H1 (cell line): ENCODE data around the gene ZC3H7B. TPM values are rescaled to one million over a fixed set of nuclear protein-coding genes. Genes with fewer than 3 reads are reported as not detected.
"Not testable (repeated sequence)": the region's sequence is repeated elsewhere in the genome, so short reads cannot be mapped to it uniquely, and the experiment has no call there.

Source experiments
- CTCF ChIA-PET: fragments of 300-600 bp; sonication (Branson Sonifier 250); formaldehyde crosslinking; loops from one replicate; lab custom pipeline; 2021; ENCODE audit not compliant: partially characterized antibody; lab: Charles Lee
- POLR2A ChIA-PET: fragments of 300-600 bp; sonication (Branson Sonifier 250); formaldehyde crosslinking; loops from one replicate; lab custom pipeline; 2021; ENCODE audit warnings: inconsistent platforms; ENCODE audit not compliant: partially characterized antibody; lab: Charles Lee
- DNase-seq, 2 experiments: peaks; one replicate each; pipeline versions ENCODE4 v3.0.0 to v3.0.0-alpha.2; 2010 to 2022; ENCODE audit warnings: low spot score in 2 of 2, low read depth in 1 of 2, mixed read lengths in 1 of 2
- FAIRE-seq: peaks from 2 replicates; lab custom pipeline; 2011; peaks lifted over from hg19 to GRCh38; lab: Jason Lieb, UNC
- H2AFZ ChIP-seq: 2 replicates; pipeline ENCODE4 v1.8.1; 2012; ENCODE audit warnings: low read length, inconsistent platforms
- H2AK5ac ChIP-seq: 2 replicates; pipeline ENCODE4 v1.6.1; 2013; ENCODE audit warnings: low read depth, low read length
- H2BK120ac ChIP-seq: replicated peaks from 2 replicates; pipeline ENCODE3; 2013; ENCODE audit warnings: low read depth, low read length, inconsistent platforms
- H2BK12ac ChIP-seq: 2 replicates; pipeline ENCODE4 v1.6.1; 2013; ENCODE audit warnings: low read depth, low read length
- H2BK15ac ChIP-seq: 2 replicates; pipeline ENCODE4 v1.6.1; 2013; ENCODE audit warnings: low read length
- H2BK20ac ChIP-seq: 2 replicates; pipeline ENCODE4 v1.6.1; 2013; ENCODE audit warnings: low read length
- H2BK5ac ChIP-seq: 2 replicates; pipeline ENCODE4 v1.6.1; 2013; ENCODE audit warnings: low read depth, low read length
- H3K14ac ChIP-seq: 2 replicates; pipeline ENCODE4 v1.6.1; 2013; ENCODE audit warnings: inconsistent platforms; ENCODE audit not compliant: insufficient read length
- H3K18ac ChIP-seq: 2 replicates; pipeline ENCODE4 v1.6.1; 2013; ENCODE audit warnings: low read length; ENCODE audit errors: extremely low read depth
- H3K23ac ChIP-seq: 2 replicates; pipeline ENCODE4 v1.6.1; 2013; ENCODE audit warnings: inconsistent platforms; ENCODE audit not compliant: insufficient read length
- H3K23me2 ChIP-seq: 2 replicates; pipeline ENCODE4 v1.6.1; 2013; ENCODE audit warnings: low read depth, low read length
- H3K27ac ChIP-seq: 2 replicates; pipeline ENCODE4 v1.6.1; 2011; ENCODE audit warnings: low read depth, low read length, inconsistent platforms
- H3K27me3 ChIP-seq, 4 experiments: replicated peaks in 1 of 4; 1 replicate in 1 of 4; 2 replicates in 3 of 4; pipeline versions ENCODE4 v1.6.1 to v1.8.1; 2011 to 2013; ENCODE audit warnings: low read length in 3 of 4, mild to moderate bottlenecking in 3 of 4, inconsistent platforms in 2 of 4, mixed read lengths in 2 of 4, moderate library complexity in 1 of 4; ENCODE audit not compliant: control insufficient read depth in 3 of 4, insufficient read depth in 3 of 4; ENCODE audit errors: extremely low read depth in 1 of 4
- H3K36me3 ChIP-seq, 4 experiments: 2 replicates each; pipeline versions ENCODE4 v1.6.1 to v1.8.1; 2011 to 2013; ENCODE audit warnings: mild to moderate bottlenecking in 4 of 4, low read length in 3 of 4, moderate library complexity in 2 of 4, control low read depth in 1 of 4, inconsistent platforms in 1 of 4; ENCODE audit not compliant: insufficient read depth in 4 of 4, control insufficient read depth in 2 of 4
- H3K4ac ChIP-seq: replicated peaks from 2 replicates; pipeline ENCODE3; 2013; ENCODE audit warnings: low read length, low read depth, mixed read lengths, inconsistent platforms; ENCODE audit not compliant: insufficient read length
- H3K4me1 ChIP-seq, 4 experiments: replicated peaks in 1 of 4; 1 replicate in 1 of 4; 2 replicates in 3 of 4; pipeline versions ENCODE4 v1.6.1 to v1.8.1; 2011 to 2013; ENCODE audit warnings: low read length in 3 of 4, inconsistent platforms in 2 of 4, mixed read lengths in 1 of 4; ENCODE audit not compliant: insufficient read depth in 4 of 4, control insufficient read depth in 3 of 4
- H3K4me2 ChIP-seq, 2 experiments: 2 replicates each; pipeline versions ENCODE4 v1.6.1 to v1.8.1; 2011 to 2013; ENCODE audit warnings: low read depth in 2 of 2, low read length in 2 of 2, control low read depth in 1 of 2, inconsistent platforms in 1 of 2, mild to moderate bottlenecking in 1 of 2; ENCODE audit not compliant: insufficient read depth in 1 of 2
- H3K4me3 ChIP-seq, 4 experiments: fragments of 200-600, 300-600 bp in 1 of 4; sonication (generic), shearing (Covaris generic), sonication (Bioruptor Twin) in 1 of 4; 2 replicates each; pipeline versions ENCODE4 v1.5.1 to v1.8.1; 2011 to 2016; ENCODE audit warnings: low read length in 4 of 4, low read depth in 3 of 4, control low read depth in 2 of 4, inconsistent platforms in 2 of 4, mild to moderate bottlenecking in 2 of 4, mixed read lengths in 1 of 4, moderate library complexity in 1 of 4; ENCODE audit not compliant: insufficient read depth in 2 of 4; ENCODE audit errors: extremely low read depth in 1 of 4
- H3K56ac ChIP-seq: replicated peaks from 2 replicates; pipeline ENCODE3; 2013; ENCODE audit warnings: low read depth, mild to moderate bottlenecking, mixed read lengths, low read length, inconsistent platforms; ENCODE audit not compliant: insufficient read length
- H3K79me1 ChIP-seq: 2 replicates; pipeline ENCODE4 v1.6.1; 2013; ENCODE audit warnings: low read depth, low read length, control low read depth
- H3K79me2 ChIP-seq, 2 experiments: 2 replicates each; pipeline versions ENCODE4 v1.6.1 to v1.8.1; 2012 to 2013; ENCODE audit warnings: low read length in 2 of 2, mild to moderate bottlenecking in 2 of 2, inconsistent platforms in 1 of 2; ENCODE audit not compliant: insufficient read depth in 2 of 2, control insufficient read depth in 1 of 2
- H3K9ac ChIP-seq, 4 experiments: replicated peaks in 1 of 4; 1 replicate in 1 of 4; 2 replicates in 3 of 4; pipeline versions ENCODE4 v1.6.1 to v1.8.1; 2011 to 2013; ENCODE audit warnings: low read depth in 3 of 4, low read length in 3 of 4, control low read depth in 2 of 4, mild to moderate bottlenecking in 2 of 4, moderate library complexity in 2 of 4, inconsistent platforms in 1 of 4; ENCODE audit errors: extremely low read depth in 1 of 4
- H3K9me3 ChIP-seq, 2 experiments: 2 replicates each; pipeline versions ENCODE4 v1.6.1 to v1.8.1; 2012 to 2013; ENCODE audit warnings: mild to moderate bottlenecking in 2 of 2, moderate library complexity in 2 of 2, control low read depth in 1 of 2, inconsistent platforms in 1 of 2, low read depth in 1 of 2, low read length in 1 of 2, mixed read lengths in 1 of 2; ENCODE audit not compliant: insufficient read depth in 2 of 2
- H4K20me1 ChIP-seq, 2 experiments: replicated peaks in 1 of 2; 2 replicates each; pipeline versions ENCODE3 to v1.8.1; 2011 to 2013; ENCODE audit warnings: inconsistent platforms in 2 of 2, low read length in 2 of 2, mild to moderate bottlenecking in 1 of 2; ENCODE audit not compliant: insufficient read depth in 2 of 2, control insufficient read depth in 1 of 2
- H4K5ac ChIP-seq: 2 replicates; pipeline ENCODE4 v1.6.1; 2013; ENCODE audit warnings: low read length, low read depth, mixed read lengths, inconsistent platforms; ENCODE audit not compliant: insufficient read length
- H4K8ac ChIP-seq: 2 replicates; pipeline ENCODE4 v1.8.0; 2013; ENCODE audit warnings: mild to moderate bottlenecking, moderate library complexity, low read length, inconsistent platforms; ENCODE audit not compliant: insufficient read depth; ENCODE audit errors: extremely low read depth
- H4K91ac ChIP-seq: replicated peaks from 2 replicates; pipeline ENCODE3; 2013; ENCODE audit warnings: low read length, mixed read lengths, inconsistent platforms; ENCODE audit not compliant: insufficient read length
- WGBS, 2 experiments: shearing (Covaris generic) in 1 of 2; methylation state at CpG; one replicate each; pipeline versions ENCODE4 v1.1.6 to v1.1.7; 2013 to 2015; ENCODE audit warnings: low lambda C conversion rate in 2 of 2, mixed read lengths in 2 of 2, inconsistent platforms in 1 of 2, low coverage in 1 of 2, missing lambda C conversion rate in 1 of 2; ENCODE audit not compliant: insufficient replicate concordance in 2 of 2, insufficient coverage in 1 of 2, insufficient read length in 1 of 2; ENCODE audit errors: extremely low coverage in 1 of 2, missing lambda C conversion rate in 1 of 2; 5-methylcytosine and 5-hydroxymethylcytosine counted together
- polyA plus RNA-seq, 7 experiments: library from polyadenylated mRNA; depleted of rRNA in 3 of 7; stranded (reverse) in 5 of 7; unstranded in 2 of 7; fragments of >200 nt in 5 of 7; fragments of 200-250 nt in 2 of 7; gene quantifications; 1 replicate in 5 of 7; 2 replicates in 1 of 7; 4 replicates in 1 of 7; pipeline versions ENCODE4 v1.2.1 to v1.2.3, GENCODE V29; 2011 to 2013; ENCODE audit warnings: missing spikeins in 2 of 7, mixed read lengths in 2 of 7
- total RNA-seq: library from RNA; stranded (reverse); fragmentation: NEBNext Ultra II Directional; extraction: Animal tissue kit (Norgen Biotek cat#: 25700); gene quantifications from 2 replicates; pipeline ENCODE4 v1.2.1, GENCODE V29; 2021

The ZC3H7B gene
- total and polyA plus RNA-seq, 2 of the 8 experiments (the other 6 are each of a cell fraction or from before 2014, with no cell fraction given): 35.5 to 78.6 TPM

DNA sequence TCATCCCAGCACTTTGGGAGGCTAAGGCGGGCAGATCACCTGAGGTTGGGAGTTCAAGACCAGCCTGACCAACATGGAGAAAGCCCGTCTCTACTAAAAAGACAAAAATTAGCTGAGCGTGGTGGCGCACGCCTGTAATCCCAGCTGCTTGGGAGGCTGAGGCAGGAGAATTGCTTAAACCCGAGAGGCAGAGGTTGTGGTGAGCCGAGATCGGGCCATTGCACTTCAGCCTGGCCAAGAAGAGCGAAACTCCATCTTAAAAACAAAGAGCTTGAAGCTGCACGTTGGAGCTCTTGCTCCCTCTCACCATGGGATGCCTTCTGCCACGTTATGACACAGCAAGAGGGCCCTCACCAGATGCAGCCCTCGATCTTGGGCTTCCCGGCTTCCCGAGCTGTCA, 101.5 kb downstream of the ZC3H7B start:
- H3K79me2 ChIP-seq, H2BK5ac ChIP-seq, H3K79me1 ChIP-seq, H2BK20ac ChIP-seq, DNase-seq, H2AK5ac ChIP-seq, H2AFZ ChIP-seq, H3K56ac ChIP-seq, H2BK12ac ChIP-seq, FAIRE-seq, H4K91ac ChIP-seq, H2BK15ac ChIP-seq, H3K4ac ChIP-seq, H3K23me2 ChIP-seq, H2BK120ac ChIP-seq, H3K18ac ChIP-seq, H3K27ac ChIP-seq, H3K27me3 ChIP-seq, H3K23ac ChIP-seq, H3K4me1 ChIP-seq, H3K36me3 ChIP-seq, H4K20me1 ChIP-seq, H4K5ac ChIP-seq, H3K9me3 ChIP-seq, H3K9ac ChIP-seq, H3K4me3 ChIP-seq, H3K14ac ChIP-seq, H4K8ac ChIP-seq, H3K4me2 ChIP-seq: not testable (repeated sequence)
- ChIA-PET POLR2A (interaction anchor here (1.1 to 9.8 kb wide), 13 partner anchors 10 to 141 kb away, joined by 3 to 106 read pairs (median 5); partner anchors contain the start of genes ACO2, PHF5A, POLR3H and TOB2), CTCF (interaction anchor here (0.8 to 15.8 kb wide), 23 partner anchors 10 to 194 kb away, joined by 3 to 269 read pairs (median 8); partner anchors contain the start of genes ACO2, PHF5A and TOB2)
- WGBS, 2 experiments: 92% methylated on average over 14 of the region's 14 CpGs; no CpG with 5 or more reads in 1 of the 2 experiments
